ENCODE results near the gene ATXN1.

- TF ChIP-seq GATA3 (IDR thresholded peaks at IDR 0.05; ENCODE audit: low read depth, low read length) (no peak), GATA2 (IDR thresholded peaks at IDR 0.05; ENCODE audit: low read depth, low read length) (no peak)
Observed at GRCh38 chr6:16265351-16266341, 495.6 kb downstream of the ATXN1 start.
